Liver (tissue), 3 donors: Measurements from ENCODE around the gene IDE.

Source experiments
- CTCF ChIP-seq: fragments of 150-350 bp; IDR thresholded peaks from 2 replicates; pipeline ENCODE4 v1.5.1; 2017; ENCODE audit warnings: improper control_type of control experiment, low read depth, low read length; ENCODE audit not compliant: missing input control
- FOXA1 ChIP-seq: IDR thresholded peaks from 2 replicates; pipeline ENCODE4 v1.6.1; 2016; ENCODE audit warnings: antibody characterized with exemption
- GABPA ChIP-seq, 2 donors: IDR thresholded peaks in 1 of 2; conservative IDR thresholded peaks in 1 of 2; 2 replicates each; pipeline ENCODE4 v1.6.1; 2016; ENCODE audit warnings: antibody characterized with exemption in 2 of 2, mild to moderate bottlenecking in 1 of 2, moderate library complexity in 1 of 2
- NR2F2 ChIP-seq: IDR thresholded peaks from 2 replicates; pipeline ENCODE4 v1.6.1; 2016; ENCODE audit warnings: antibody characterized with exemption
- RAD21 ChIP-seq, 2 donors: IDR thresholded peaks; 2 replicates each; pipeline ENCODE4 v1.6.1; 2016; ENCODE audit warnings: antibody characterized with exemption in 2 of 2, mild to moderate bottlenecking in 2 of 2
- REST ChIP-seq: IDR thresholded peaks from 2 replicates; pipeline ENCODE4 v1.6.1; 2016; ENCODE audit warnings: antibody characterized with exemption, mild to moderate bottlenecking
- donor health status: healthy.
- donor health status: healthy.

- no peak for TF ChIP-seq CTCF
- no peak for TF ChIP-seq RAD21 (IDR thresholded peaks at IDR 0.05)
- TF ChIP-seq NR2F2, result no peak
- no peak for TF ChIP-seq REST
- no peak for TF ChIP-seq FOXA1
- no peak for TF ChIP-seq GABPA (IDR thresholded peaks at IDR 0.05 in 1 of 2, conservative IDR thresholded peaks at IDR 0.05 in 1 of 2)
Observed at GRCh38 chr10:92475357-92475868, 98.5 kb downstream of the IDE start.
